ENCODE measurements around the gene HOXB8.

Gene HOXB8

DNA sequence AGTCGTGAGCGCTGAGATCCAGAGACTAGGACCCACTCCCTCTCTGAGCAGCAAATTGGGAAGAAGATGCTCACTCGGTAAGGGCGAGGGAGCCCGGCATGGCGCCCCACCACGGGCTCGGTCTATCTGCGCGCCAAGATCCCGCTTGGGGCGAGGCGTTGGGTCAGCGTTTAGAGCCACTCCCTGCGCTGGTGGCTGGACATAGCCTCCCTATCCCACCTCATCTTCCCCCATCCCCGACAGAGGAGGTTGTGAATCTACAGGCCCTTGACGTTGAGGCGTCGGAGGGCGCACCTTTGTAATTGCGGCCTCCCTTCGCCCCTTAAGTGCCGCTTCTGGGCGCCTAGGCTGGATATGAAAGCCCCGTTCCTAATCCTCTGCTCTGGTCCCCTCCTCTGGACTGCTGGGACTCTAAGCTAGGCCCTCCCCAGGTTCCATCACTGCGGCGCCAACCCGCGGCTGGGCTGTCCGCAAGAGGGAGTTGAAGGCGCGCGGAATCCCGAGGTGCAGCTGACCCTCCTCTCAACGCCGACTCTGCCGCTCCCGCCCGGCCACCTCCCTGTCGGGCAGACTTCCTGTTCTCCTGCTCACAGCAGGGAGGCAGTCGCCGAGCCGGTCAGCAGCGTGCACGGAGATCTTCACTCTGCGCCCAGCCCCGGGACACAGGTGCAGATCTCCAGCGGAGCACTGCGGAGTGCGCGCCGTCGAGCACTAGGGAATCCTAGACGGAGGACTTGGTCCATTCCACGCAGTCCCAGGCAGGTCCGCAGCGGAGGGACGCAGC is 27.2 kb upstream of the HOXB8 start:
- no peak for DNase-seq (ENCODE audit: low read depth)
- no peak overlapping the region for H3K4me3 ChIP-seq (ENCODE audit: low read length)

DNA sequence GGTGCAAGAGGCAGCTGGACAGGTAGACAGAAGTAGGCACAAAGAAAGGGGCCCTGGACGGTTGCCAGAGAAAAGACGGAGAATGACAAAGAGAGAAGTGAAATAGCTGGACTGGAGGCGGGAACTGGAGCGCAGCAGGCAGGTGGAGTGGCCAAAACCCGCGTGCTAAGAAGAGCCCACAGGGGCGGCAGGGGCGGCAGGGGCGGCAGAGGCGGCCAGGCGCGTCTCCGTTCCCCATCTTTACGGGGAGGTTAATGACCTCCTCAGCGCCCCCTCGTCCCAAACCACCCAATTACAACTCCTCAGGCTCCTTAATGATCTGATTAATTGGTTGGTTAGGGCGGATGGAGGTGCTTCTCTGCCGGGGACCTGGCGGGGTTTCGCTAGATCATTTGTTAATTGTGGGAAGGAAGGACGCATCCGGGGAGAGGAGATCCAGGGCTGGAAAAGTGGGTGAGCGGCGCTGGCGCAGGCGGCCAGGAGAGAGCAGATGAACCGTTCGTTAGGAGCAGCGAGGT is 26.5 kb upstream of the HOXB8 start:
- H3K4me3 ChIP-seq (ENCODE audit: low read length), result no peak overlapping the region
- TF ChIP-seq, protein P1, sequence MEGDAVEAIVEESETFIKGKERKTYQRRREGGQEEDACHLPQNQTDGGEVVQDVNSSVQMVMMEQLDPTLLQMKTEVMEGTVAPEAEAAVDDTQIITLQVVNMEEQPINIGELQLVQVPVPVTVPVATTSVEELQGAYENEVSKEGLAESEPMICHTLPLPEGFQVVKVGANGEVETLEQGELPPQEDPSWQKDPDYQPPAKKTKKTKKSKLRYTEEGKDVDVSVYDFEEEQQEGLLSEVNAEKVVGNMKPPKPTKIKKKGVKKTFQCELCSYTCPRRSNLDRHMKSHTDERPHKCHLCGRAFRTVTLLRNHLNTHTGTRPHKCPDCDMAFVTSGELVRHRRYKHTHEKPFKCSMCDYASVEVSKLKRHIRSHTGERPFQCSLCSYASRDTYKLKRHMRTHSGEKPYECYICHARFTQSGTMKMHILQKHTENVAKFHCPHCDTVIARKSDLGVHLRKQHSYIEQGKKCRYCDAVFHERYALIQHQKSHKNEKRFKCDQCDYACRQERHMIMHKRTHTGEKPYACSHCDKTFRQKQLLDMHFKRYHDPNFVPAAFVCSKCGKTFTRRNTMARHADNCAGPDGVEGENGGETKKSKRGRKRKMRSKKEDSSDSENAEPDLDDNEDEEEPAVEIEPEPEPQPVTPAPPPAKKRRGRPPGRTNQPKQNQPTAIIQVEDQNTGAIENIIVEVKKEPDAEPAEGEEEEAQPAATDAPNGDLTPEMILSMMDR (conservative IDR thresholded peaks at IDR 0.05; ENCODE audit: low read depth, low read length), result no peak
- no peak for DNase-seq (ENCODE audit: low read depth)

More for the DNA sequence above, 27.2 kb upstream of the HOXB8 start:
- TF ChIP-seq, protein P1 (conservative IDR thresholded peaks at IDR 0.05; ENCODE audit: low read depth, low read length), result no peak

DNA sequence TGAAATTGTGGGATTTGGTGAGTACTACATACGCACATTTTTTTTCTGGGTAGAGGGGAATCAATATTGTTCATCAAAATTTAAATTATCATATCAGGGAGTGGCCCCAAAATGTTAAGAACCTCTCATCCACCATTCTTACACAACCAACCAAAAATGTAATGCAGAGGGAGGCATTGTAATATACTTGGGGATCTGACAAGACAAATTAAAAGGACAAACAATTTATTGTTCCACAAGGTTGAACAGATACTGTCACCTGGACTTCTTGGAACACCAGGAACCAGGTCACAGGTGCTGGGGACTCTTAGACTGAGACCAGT is 25.7 kb upstream of the HOXB8 start:
- no peak overlapping the region for H3K4me3 ChIP-seq (ENCODE audit: low read length)
- DNase-seq (ENCODE audit: low read depth), result no peak
- TF ChIP-seq, protein P1 (conservative IDR thresholded peaks at IDR 0.05; ENCODE audit: low read depth, low read length), result no peak

DNA sequence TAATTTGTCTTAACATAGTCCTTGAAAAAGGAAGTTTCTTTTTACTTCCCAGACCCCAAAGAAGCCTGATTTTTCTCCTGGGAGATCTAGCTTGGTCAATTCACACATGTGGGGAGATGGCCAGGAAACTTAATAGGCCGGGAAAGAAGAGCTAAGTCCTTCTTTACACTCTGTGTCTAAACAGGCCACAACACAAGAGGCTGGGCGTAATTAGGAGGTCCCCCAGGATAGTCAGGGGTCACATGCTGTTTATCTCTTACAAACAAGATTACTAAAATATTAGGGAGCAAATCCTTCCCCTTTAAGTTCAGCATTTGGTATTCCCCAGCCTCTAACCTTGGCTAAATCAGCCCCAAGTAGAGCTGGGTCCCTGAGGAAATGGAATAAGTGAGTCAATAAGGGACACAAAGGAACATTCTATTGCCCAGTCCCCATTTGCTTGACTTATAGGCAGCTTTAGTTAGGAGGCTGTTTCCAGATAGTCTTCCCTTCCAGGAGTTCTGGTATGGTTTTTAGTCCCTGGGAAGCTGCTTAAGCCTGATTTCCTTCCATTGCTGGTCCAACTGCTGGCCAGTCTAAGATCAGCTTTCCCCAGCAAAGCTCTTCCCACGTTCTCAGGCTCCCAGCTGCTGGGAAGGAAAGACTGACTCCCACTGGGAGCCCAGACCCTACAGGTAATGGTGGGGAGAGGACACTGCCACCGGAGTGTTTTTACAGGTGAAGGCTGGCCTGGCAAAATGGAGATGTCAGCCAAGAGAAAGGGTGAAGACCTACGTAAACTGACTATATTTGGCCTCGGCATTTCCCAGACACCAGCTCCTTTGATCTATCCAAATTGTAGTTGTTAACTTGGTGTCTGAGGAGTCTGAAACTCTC is 25.1 kb upstream of the HOXB8 start:
- DNase-seq (ENCODE audit: low read depth), result no peak
- H3K4me3 ChIP-seq (ENCODE audit: low read length), result no peak overlapping the region
- TF ChIP-seq, protein P1 (conservative IDR thresholded peaks at IDR 0.05; ENCODE audit: low read depth, low read length), result no peak

DNA sequence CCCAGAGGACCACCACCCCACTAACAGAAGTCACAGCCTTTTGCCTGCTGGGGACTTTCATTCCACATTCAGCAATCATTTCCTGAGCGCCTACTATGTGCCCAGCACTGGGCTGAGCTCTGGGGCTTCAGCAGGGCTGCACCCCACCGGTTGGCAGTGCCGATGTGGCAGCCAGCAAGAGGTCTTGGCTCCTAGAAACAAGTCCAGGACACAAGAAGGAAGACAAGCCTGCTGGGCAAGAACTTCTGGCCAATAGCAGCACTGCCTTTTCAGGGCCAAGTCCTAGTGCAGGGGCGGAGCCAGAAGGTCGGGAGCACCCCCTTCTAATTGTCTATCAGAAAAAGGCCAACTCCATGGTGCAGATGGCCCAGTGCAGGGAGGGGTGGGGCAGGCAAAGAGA is 24.0 kb upstream of the HOXB8 start:
- TF ChIP-seq, protein P1 (conservative IDR thresholded peaks at IDR 0.05; ENCODE audit: low read depth, low read length), result no peak
- DNase-seq (ENCODE audit: low read depth), result no peak
- H3K4me3 ChIP-seq (ENCODE audit: low read length), result no peak overlapping the region

DNA sequence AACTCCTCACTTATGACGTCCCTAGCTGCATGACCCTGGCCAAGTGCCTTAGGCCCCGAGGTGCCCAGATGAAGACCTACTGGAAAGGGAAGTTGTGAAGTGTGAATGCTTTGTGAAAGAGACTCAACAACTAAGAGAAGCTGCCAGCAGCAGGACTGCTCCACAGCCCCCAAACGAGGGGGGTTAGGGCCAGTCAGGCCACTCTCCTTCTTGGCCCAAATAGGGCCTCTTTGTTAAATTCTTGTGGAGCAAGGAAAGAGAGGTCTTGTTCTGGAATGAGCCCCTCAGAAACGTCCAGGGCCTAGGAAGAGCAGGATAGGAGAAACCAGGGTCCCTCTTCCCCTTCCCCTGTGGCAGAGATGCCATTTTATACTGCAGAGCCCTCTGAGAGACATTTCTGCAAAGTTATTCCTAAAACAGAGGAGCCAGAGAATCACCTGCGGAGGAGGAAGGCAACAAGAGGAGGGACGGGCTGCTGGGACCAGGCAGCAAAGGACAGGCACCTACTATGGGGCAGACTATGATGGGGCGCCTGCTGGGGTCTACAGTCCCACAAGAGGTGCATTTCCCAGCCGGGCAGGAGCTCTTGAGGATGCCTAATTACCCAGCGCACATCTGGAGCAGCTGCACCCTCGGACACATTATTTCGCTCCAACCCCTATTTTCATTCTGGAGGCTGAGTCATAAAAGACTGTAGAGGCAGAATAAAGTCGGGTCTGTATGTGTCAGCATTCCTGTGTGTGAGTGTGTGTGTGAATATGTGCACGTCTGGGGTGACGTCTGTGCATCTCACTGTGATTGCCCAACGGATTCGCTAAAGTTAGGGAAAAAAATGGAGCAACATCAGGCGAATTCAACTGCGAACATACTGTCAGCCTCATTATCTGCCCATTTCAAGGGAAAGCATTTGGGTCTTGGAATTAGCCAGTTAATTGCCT is 22.5 kb upstream of the HOXB8 start:
- H3K4me3 ChIP-seq (ENCODE audit: low read length), result no peak overlapping the region
- DNase-seq (ENCODE audit: low read depth), result no peak
- TF ChIP-seq, protein P1 (conservative IDR thresholded peaks at IDR 0.05; ENCODE audit: low read depth, low read length), result no peak

Measured in retinal pigment epithelial cell (primary cell).